Endothelial cell of umbilical vein (primary cell): ENCODE data around the gene ANKRD63. TPM values are rescaled to one million over a fixed set of nuclear protein-coding genes. Genes with fewer than 3 reads are reported as not detected.

Experiments used
- BruUV-seq: library from RNA; stranded (reverse); fragments of 400-500 nt; replicated peaks from 2 replicates; lab custom pipeline; 2021; lab: Mats Ljungman, UMichigan
- CTCF ChIA-PET: fragments of 300-600, 350-600 bp; sonication (Branson Sonifier 250); formaldehyde crosslinking; loops from one replicate; lab custom pipeline; 2021; ENCODE audit warnings: antibody characterized with exemption, inconsistent platforms; lab: Charles Lee
- POLR2A ChIA-PET: fragments of 300-600, 350-600 bp; sonication (Branson Sonifier 250); formaldehyde crosslinking; loops from one replicate; lab custom pipeline; 2021; ENCODE audit warnings: antibody characterized with exemption, inconsistent platforms; lab: Charles Lee
- DNase-seq: peaks from one replicate; pipeline ENCODE4 v3.0.0-alpha.2; 2011; ENCODE audit warnings: low read depth, low spot score
- FAIRE-seq: peaks from 2 replicates; lab custom pipeline; 2011; peaks lifted over from hg19 to GRCh38; lab: Jason Lieb, UNC
- H2AFZ ChIP-seq: 2 replicates; pipeline ENCODE4 v1.6.0; 2012; ENCODE audit warnings: low read depth, low read length, control low read depth, inconsistent platforms
- H3K27ac ChIP-seq: 2 replicates; pipeline ENCODE4 v1.5.1; 2011; ENCODE audit warnings: low read depth, mild to moderate bottlenecking, control low read depth, low read length, moderate library complexity; ENCODE audit not compliant: insufficient read depth
- H3K27me3 ChIP-seq, 2 experiments: 2 replicates each; pipeline versions ENCODE4 v1.6.0 to v1.6.1; 2011; ENCODE audit warnings: low read length in 2 of 2, mixed read lengths in 1 of 2; ENCODE audit not compliant: control insufficient read depth in 2 of 2, insufficient read depth in 2 of 2
- H3K36me3 ChIP-seq, 2 experiments: 2 replicates in 1 of 2; 3 replicates in 1 of 2; pipeline ENCODE4 v1.5.1; 2011; ENCODE audit warnings: low read length in 2 of 2, mild to moderate bottlenecking in 1 of 2, moderate library complexity in 1 of 2; ENCODE audit not compliant: control insufficient read depth in 2 of 2, insufficient read depth in 2 of 2; ENCODE audit errors: extremely low read depth in 1 of 2
- H3K4me1 ChIP-seq: 3 replicates; pipeline ENCODE4 v1.5.1; 2011; ENCODE audit warnings: mild to moderate bottlenecking, low read length; ENCODE audit not compliant: control insufficient read depth, insufficient read depth; ENCODE audit errors: extremely low read depth
- H3K4me2 ChIP-seq: 2 replicates; pipeline ENCODE4 v1.6.1; 2011; ENCODE audit warnings: low read length, control low read depth, mixed read lengths; ENCODE audit not compliant: insufficient read depth
- H3K4me3 ChIP-seq, 3 experiments: fragments of 200-600 bp in 1 of 3; sonication (generic), shearing (Covaris generic) in 1 of 3; replicated peaks in 1 of 3; 2 replicates each; pipeline ENCODE4 v1.5.1; 2011 to 2016; ENCODE audit warnings: control low read depth in 3 of 3, low read length in 3 of 3, mild to moderate bottlenecking in 2 of 3, inconsistent platforms in 1 of 3, low read depth in 1 of 3, moderate library complexity in 1 of 3; ENCODE audit not compliant: insufficient read depth in 1 of 3
- H3K79me2 ChIP-seq: 2 replicates; pipeline ENCODE4 v1.6.0; 2012; ENCODE audit warnings: low read length, inconsistent platforms; ENCODE audit not compliant: control insufficient read depth, insufficient read depth
- H3K9ac ChIP-seq: replicated peaks from 2 replicates; pipeline ENCODE3; 2011; ENCODE audit warnings: low read length, control low read depth; ENCODE audit not compliant: insufficient read depth; ENCODE audit errors: extremely low read depth
- H3K9me1 ChIP-seq: replicated peaks from 3 replicates; pipeline ENCODE4 v1.6.0; 2011; ENCODE audit warnings: mild to moderate bottlenecking, low read length; ENCODE audit not compliant: control insufficient read depth, insufficient read depth; ENCODE audit errors: extremely low read depth
- H3K9me3 ChIP-seq: replicated peaks from 2 replicates; pipeline ENCODE4 v1.5.1; 2012; ENCODE audit warnings: low read length, inconsistent platforms; ENCODE audit not compliant: control insufficient read depth, insufficient read depth
- H4K20me1 ChIP-seq: replicated peaks from 2 replicates; pipeline ENCODE3; 2011; ENCODE audit warnings: mild to moderate bottlenecking, low read length; ENCODE audit not compliant: control insufficient read depth, insufficient read depth; ENCODE audit errors: extremely low read depth
- EZH2 ChIP-seq: IDR thresholded peaks from 2 replicates; pipeline ENCODE4 v1.6.1; 2012; ENCODE audit warnings: borderline replicate concordance, low read depth, mild to moderate bottlenecking, moderate library complexity, low read length, inconsistent platforms; ENCODE audit not compliant: severe bottlenecking
- FOS ChIP-seq: IDR thresholded peaks from 2 replicates; pipeline ENCODE4 v1.6.1; 2011; ENCODE audit warnings: mild to moderate bottlenecking, low read length, moderate library complexity, borderline replicate concordance; ENCODE audit not compliant: insufficient read depth
- GATA2 ChIP-seq: IDR thresholded peaks from 2 replicates; pipeline ENCODE4 v1.7.0; 2011; ENCODE audit warnings: low read depth, mild to moderate bottlenecking, moderate library complexity, mixed read lengths, low read length; ENCODE audit not compliant: insufficient read length, insufficient read depth
- JUN ChIP-seq: IDR thresholded peaks from 2 replicates; pipeline ENCODE4 v1.6.1; 2011; ENCODE audit warnings: borderline replicate concordance, low read depth; ENCODE audit not compliant: insufficient read length, insufficient read depth
- MYC ChIP-seq: IDR thresholded peaks from one replicate; pipeline ENCODE4 v1.6.1; 2011; ENCODE audit warnings: mild to moderate bottlenecking, low read depth, low read length
- POLR2A ChIP-seq: IDR thresholded peaks from 2 replicates; pipeline ENCODE4 v1.6.1; 2012; ENCODE audit warnings: low read depth, mild to moderate bottlenecking, control low read depth, low read length
- POLR2AphosphoS5 ChIP-seq: IDR thresholded peaks from 2 replicates; pipeline ENCODE4 v1.6.1; 2012; ENCODE audit warnings: low read depth, mild to moderate bottlenecking, control low read depth, low read length, moderate library complexity; ENCODE audit not compliant: insufficient read depth
- dilution Hi-C: fragments of 300-500 bp; cut with MboI; formaldehyde crosslinking; loops from one replicate; pipeline ENCODE4 v1.15.0; 2019; ENCODE audit warnings: low sequenced_read_pairs; ENCODE audit not compliant: extremely low pct_ligation_motif_present
- intact Hi-C: fragments of 100-400 bp; cut with micrococcal nuclease; formaldehyde crosslinking; loops from one replicate; pipeline ENCODE4 v1.10.0; 2022
- polyA plus RNA-seq, 4 experiments: library from polyadenylated mRNA; depleted of rRNA in 3 of 4; stranded (reverse) in 3 of 4; unstranded in 1 of 4; fragments of >200 nt; gene quantifications; 2 replicates each; pipeline versions ENCODE4 v1.2.1 to v1.2.3, GENCODE V29; 2011 to 2012; ENCODE audit warnings: missing spikeins in 1 of 4
- total RNA-seq: library from RNA; stranded (reverse); gene quantifications from 2 replicates; pipeline ENCODE4 v1.2.3, GENCODE V29; 2021
- TF ChIP-seq, protein P1 (sequence below), 2 donors: IDR thresholded peaks; 1 replicate in 1 of 2; 2 replicates in 1 of 2; pipeline ENCODE4 v1.5.1; 2011; ENCODE audit warnings: low read length in 2 of 2, mild to moderate bottlenecking in 2 of 2, moderate library complexity in 2 of 2, control low read depth in 1 of 2, inconsistent platforms in 1 of 2, low read depth in 1 of 2; ENCODE audit not compliant: insufficient read depth in 1 of 2; ENCODE audit errors: extremely low read depth in 1 of 2

ANKRD63 gene
- total and polyA plus RNA-seq, 2 donors (not counting 3 experiments of a cell fraction or from before 2014, with no cell fraction given) = not detected

GRCh38 chr15:40279437-40280141 lies 3.3 kb downstream of the ANKRD63 start:
- intact Hi-C loops (loop anchor here (1.0 to 10.0 kb wide), 4 partner anchors 31 to 175 kb away; partner anchors contain the start of gene BMF), dilution Hi-C loops (no loop called here)
- Histone ChIP-seq H3K79me2 (no peaks in the 10 kb centered on the region), H3K4me3 (no peak overlapping the region), H3K9me3 (no peaks in the 10 kb centered on the region), H3K4me1 (peaks cover 7% of the 10 kb centered on the region), H4K20me1 (no peaks in the 10 kb centered on the region), H3K9ac (no peak overlapping the region), H3K36me3 (no peaks in the 10 kb centered on the region), H3K27me3 (peaks cover 50 to 72% of the 10 kb centered on the region in 2 experiments), H3K9me1 (no peaks in the 10 kb centered on the region), H3K4me2 (no peak overlapping the region), H2AFZ (no peak overlapping the region), H3K27ac (no peak overlapping the region)
- TF ChIP-seq POLR2A (no peak), POLR2AphosphoS5 (no peak), EZH2 (peak; percentile 4), MYC (no peak), FOS (no peak), JUN (no peak), GATA2 (no peak)
- TF ChIP-seq, protein P1, sequence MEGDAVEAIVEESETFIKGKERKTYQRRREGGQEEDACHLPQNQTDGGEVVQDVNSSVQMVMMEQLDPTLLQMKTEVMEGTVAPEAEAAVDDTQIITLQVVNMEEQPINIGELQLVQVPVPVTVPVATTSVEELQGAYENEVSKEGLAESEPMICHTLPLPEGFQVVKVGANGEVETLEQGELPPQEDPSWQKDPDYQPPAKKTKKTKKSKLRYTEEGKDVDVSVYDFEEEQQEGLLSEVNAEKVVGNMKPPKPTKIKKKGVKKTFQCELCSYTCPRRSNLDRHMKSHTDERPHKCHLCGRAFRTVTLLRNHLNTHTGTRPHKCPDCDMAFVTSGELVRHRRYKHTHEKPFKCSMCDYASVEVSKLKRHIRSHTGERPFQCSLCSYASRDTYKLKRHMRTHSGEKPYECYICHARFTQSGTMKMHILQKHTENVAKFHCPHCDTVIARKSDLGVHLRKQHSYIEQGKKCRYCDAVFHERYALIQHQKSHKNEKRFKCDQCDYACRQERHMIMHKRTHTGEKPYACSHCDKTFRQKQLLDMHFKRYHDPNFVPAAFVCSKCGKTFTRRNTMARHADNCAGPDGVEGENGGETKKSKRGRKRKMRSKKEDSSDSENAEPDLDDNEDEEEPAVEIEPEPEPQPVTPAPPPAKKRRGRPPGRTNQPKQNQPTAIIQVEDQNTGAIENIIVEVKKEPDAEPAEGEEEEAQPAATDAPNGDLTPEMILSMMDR (IDR thresholded peaks at IDR 0.05; ENCODE audit: extremely low read depth in 1 of 2, insufficient read depth in 1 of 2, low read depth in 1 of 2, low read length in 2 of 2) = peak; percentile 96 to 98
- DNase-seq (peak; percentile 54), FAIRE-seq (peak; percentile 87)
- ChIA-PET POLR2A (no interaction called here), CTCF (interaction anchor here (0.6 to 20.1 kb wide), 61 partner anchors 9 to 391 kb away, joined by 3 to 879 read pairs (median 5); partner anchors contain the start of genes BAHD1, BMF, CCDC9B and DISP2)
- no TSS peak for BruUV-seq
